HepG2 (cell line): ENCODE measurements around the gene ATOH8. TPM values are rescaled to one million over a fixed set of nuclear protein-coding genes. Genes with fewer than 3 reads are reported as not detected.

Experiments used
- ATAC-seq: fragments of 200-7000 bp; cut with Tn5 transposase; 3 replicates; pipeline ENCODE4 v1.9.1; 2020; ENCODE audit warnings: mild to moderate bottlenecking, moderate library complexity
- BruUV-seq: library from RNA; stranded (reverse); fragments of 400-500 nt; replicated peaks from 2 replicates; lab custom pipeline; 2021; lab: Mats Ljungman, UMichigan
- CTCF ChIA-PET: fragments of 300-600 bp; formaldehyde crosslinking; extraction: SDS; loops from one replicate; lab custom pipeline; 2021; ENCODE audit warnings: low total read pairs, inconsistent platforms, low intra/inter-chr PET ratio; lab: Yijun Ruan, JAX
- POLR2A ChIA-PET: fragments of 350-600 bp; sonication (Branson Sonifier 250); formaldehyde crosslinking; loops from one replicate; lab custom pipeline; 2020; ENCODE audit warnings: antibody characterized with exemption, inconsistent platforms; lab: Yijun Ruan, JAX
- DNase-seq: peaks from one replicate; pipeline ENCODE4 v3.0.0-alpha.2; 2015; ENCODE audit warnings: low spot score
- FAIRE-seq: peaks from 3 replicates; lab custom pipeline; 2011; peaks lifted over from hg19 to GRCh38; lab: Jason Lieb, UNC
- H2AFZ ChIP-seq: one replicate; pipeline ENCODE4 v1.6.1; 2011; ENCODE audit warnings: low read length, inconsistent platforms
- H3K27ac ChIP-seq: fragments of 300-600 bp; 3 replicates; pipeline ENCODE4 v1.8.0; 2011; ENCODE audit warnings: mixed run types, mild to moderate bottlenecking, mixed read lengths, low read length, inconsistent platforms; ENCODE audit not compliant: insufficient read depth; ENCODE audit errors: extremely low read length
- H3K27me3 ChIP-seq, 2 experiments: fragments of 200-600 bp in 1 of 2; 2 replicates in 1 of 2; 3 replicates in 1 of 2; pipeline versions ENCODE4 v1.6.0 to v1.8.0; 2011; ENCODE audit warnings: low read length in 2 of 2, mild to moderate bottlenecking in 2 of 2, moderate library complexity in 2 of 2, inconsistent platforms in 1 of 2; ENCODE audit not compliant: insufficient read depth in 2 of 2, control insufficient read depth in 1 of 2
- H3K36me3 ChIP-seq, 2 experiments: fragments of 200-600 bp in 1 of 2; replicated peaks in 1 of 2; 2 replicates in 1 of 2; 3 replicates in 1 of 2; pipeline versions ENCODE4 v1.5.1 to v1.8.0; 2011; ENCODE audit warnings: low read length in 2 of 2, inconsistent platforms in 1 of 2; ENCODE audit not compliant: insufficient read depth in 2 of 2, control insufficient read depth in 1 of 2
- H3K4me1 ChIP-seq: 2 replicates; pipeline ENCODE4 v1.5.1; 2012; ENCODE audit warnings: low read length, inconsistent platforms; ENCODE audit not compliant: insufficient read depth
- H3K4me2 ChIP-seq: 2 replicates; pipeline ENCODE4 v1.6.0; 2011; ENCODE audit warnings: low read depth, low read length, inconsistent platforms
- H3K4me3 ChIP-seq, 3 experiments: fragments of 200-600 bp in 1 of 3; sonication (generic), shearing (Covaris generic) in 1 of 3; replicated peaks in 1 of 3; 2 replicates each; pipeline ENCODE4 v1.5.1; 2011 to 2016; ENCODE audit warnings: low read length in 3 of 3, inconsistent platforms in 2 of 3, low read depth in 2 of 3, mild to moderate bottlenecking in 2 of 3, control low read depth in 1 of 3, mixed read lengths in 1 of 3; ENCODE audit not compliant: insufficient read depth in 1 of 3
- H3K79me2 ChIP-seq: one replicate; pipeline ENCODE4 v1.6.1; 2011; ENCODE audit warnings: low read length, inconsistent platforms; ENCODE audit not compliant: insufficient read depth
- H3K9ac ChIP-seq: 2 replicates; pipeline ENCODE4 v1.6.0; 2011; ENCODE audit warnings: mild to moderate bottlenecking, low read depth, low read length, inconsistent platforms; ENCODE audit not compliant: insufficient read depth
- H3K9me3 ChIP-seq: 2 replicates; pipeline ENCODE4 v1.5.1; 2012; ENCODE audit warnings: mild to moderate bottlenecking, low read length
- H4K20me1 ChIP-seq: 2 replicates; pipeline ENCODE4 v1.6.0; 2011; ENCODE audit warnings: inconsistent platforms, mild to moderate bottlenecking, low read length, moderate library complexity; ENCODE audit not compliant: insufficient read depth
- HIVEP1 ChIP-seq: sonication (generic); formaldehyde crosslinking; IDR thresholded peaks from 2 replicates; pipeline ENCODE4 v1.4.0; 2020; ENCODE audit warnings: mild to moderate bottlenecking, missing genetic modification reagents
- ZNF496 ChIP-seq: sonication (generic); formaldehyde crosslinking; IDR thresholded peaks from 2 replicates; pipeline ENCODE4 v1.8.1; 2023; ENCODE audit warnings: mild to moderate bottlenecking, moderate library complexity, missing genetic modification reagents; ENCODE audit not compliant: insufficient replicate concordance
- WGBS: methylation state at CpG from one replicate; pipeline ENCODE4 v1.1.6; 2017; ENCODE audit warnings: low lambda C conversion rate; 5-methylcytosine and 5-hydroxymethylcytosine counted together
- in situ Hi-C: cut with HindIII; loops from 2 replicates; pipeline ENCODE4 v1.10.0; 2017; ENCODE audit warnings: low pct_unique_long_range_greater_than_20kb; ENCODE audit not compliant: extremely low pct_ligation_motif_present
- intact Hi-C: fragments of 100-400 bp; cut with micrococcal nuclease; formaldehyde crosslinking; loops from one replicate; pipeline ENCODE4 v1.10.0; 2022; ENCODE audit not compliant: unreplicated experiment
- polyA plus RNA-seq, 8 experiments: library from polyadenylated mRNA; depleted of rRNA in 3 of 8; stranded (reverse) in 7 of 8; unstranded in 1 of 8; fragments of >200 nt; fragmentation: Illumina TruSeq in 4 of 8; extraction: Trizol in 4 of 8; gene quantifications; 2 replicates each; pipeline versions ENCODE4 v1.2.1 to v1.2.3, GENCODE V29; 2011 to 2016; ENCODE audit warnings: low read depth in 4 of 8, missing spikeins in 1 of 8, mixed read lengths in 1 of 8; ENCODE audit not compliant: insufficient read depth in 1 of 8
- total RNA-seq, 5 experiments: library from RNA; depleted of rRNA; stranded (reverse); fragments of >200 nt; fragmentation: Illumina TruSeq; extraction: Trizol; gene quantifications; 2 replicates each; pipeline ENCODE4 v1.2.3, GENCODE V29; 2016; ENCODE audit warnings: low read depth in 1 of 5
- TF ChIP-seq, protein P1 (sequence below): sonication (generic); formaldehyde crosslinking; IDR thresholded peaks from 2 replicates; pipeline ENCODE4 v1.4.0; 2020; ENCODE audit warnings: missing genetic modification reagents, mild to moderate bottlenecking, borderline replicate concordance
- TF ChIP-seq, protein P2 (sequence below): sonication (generic); formaldehyde crosslinking; IDR thresholded peaks from 2 replicates; pipeline ENCODE4 v1.4.0; 2020; ENCODE audit warnings: missing genetic modification reagents

ATOH8 gene
- total and polyA plus RNA-seq, 2 of the 13 experiments (the other 11 are each of a cell fraction or from before 2014, with no cell fraction given), result 0.13 to 0.61 TPM

DNA sequence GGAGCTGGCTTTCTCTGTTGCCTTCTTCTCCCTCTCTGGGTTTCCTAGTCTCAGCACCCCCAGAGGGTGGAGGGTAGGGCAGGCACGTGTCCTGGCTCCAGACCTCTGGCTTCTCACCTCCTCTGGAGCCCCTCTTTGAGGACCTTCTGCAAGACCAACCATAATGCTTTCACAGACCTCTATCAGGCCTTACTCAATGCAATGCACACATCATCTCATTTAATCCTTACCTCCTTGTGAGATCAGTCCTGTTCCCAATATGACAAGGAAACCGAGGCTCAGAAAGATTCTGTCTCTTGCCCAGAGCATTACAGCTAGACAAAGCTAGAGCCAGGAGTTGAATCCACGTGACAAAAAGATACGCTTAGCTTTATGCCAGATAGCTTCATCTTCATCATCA lies 8.2 kb downstream of the ATOH8 start (continued):
- TF ChIP-seq, protein P1, sequence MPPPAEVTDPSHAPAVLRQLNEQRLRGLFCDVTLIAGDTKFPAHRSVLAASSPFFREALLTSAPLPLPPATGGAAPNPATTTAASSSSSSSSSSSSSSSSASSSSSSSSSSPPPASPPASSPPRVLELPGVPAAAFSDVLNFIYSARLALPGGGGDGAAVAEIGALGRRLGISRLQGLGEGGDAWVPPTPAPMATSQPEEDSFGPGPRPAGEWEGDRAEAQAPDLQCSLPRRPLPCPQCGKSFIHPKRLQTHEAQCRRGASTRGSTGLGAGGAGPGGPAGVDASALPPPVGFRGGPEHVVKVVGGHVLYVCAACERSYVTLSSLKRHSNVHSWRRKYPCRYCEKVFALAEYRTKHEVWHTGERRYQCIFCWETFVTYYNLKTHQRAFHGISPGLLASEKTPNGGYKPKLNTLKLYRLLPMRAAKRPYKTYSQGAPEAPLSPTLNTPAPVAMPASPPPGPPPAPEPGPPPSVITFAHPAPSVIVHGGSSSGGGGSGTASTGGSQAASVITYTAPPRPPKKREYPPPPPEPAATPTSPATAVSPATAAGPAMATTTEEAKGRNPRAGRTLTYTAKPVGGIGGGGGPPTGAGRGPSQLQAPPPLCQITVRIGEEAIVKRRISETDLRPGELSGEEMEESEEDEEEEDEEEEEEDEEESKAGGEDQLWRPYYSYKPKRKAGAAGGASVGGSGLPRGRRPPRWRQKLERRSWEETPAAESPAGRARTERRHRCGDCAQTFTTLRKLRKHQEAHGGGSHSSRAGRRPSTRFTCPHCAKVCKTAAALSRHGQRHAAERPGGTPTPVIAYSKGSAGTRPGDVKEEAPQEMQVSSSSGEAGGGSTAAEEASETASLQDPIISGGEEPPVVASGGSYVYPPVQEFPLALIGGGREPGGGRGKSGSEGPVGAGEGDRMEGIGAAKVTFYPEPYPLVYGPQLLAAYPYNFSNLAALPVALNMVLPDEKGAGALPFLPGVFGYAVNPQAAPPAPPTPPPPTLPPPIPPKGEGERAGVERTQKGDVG, result no peak
- TF ChIP-seq ZNF496 (CRISPR knock-in tag) (no peak), HIVEP1 (CRISPR knock-in tag) (no peak)

DNA sequence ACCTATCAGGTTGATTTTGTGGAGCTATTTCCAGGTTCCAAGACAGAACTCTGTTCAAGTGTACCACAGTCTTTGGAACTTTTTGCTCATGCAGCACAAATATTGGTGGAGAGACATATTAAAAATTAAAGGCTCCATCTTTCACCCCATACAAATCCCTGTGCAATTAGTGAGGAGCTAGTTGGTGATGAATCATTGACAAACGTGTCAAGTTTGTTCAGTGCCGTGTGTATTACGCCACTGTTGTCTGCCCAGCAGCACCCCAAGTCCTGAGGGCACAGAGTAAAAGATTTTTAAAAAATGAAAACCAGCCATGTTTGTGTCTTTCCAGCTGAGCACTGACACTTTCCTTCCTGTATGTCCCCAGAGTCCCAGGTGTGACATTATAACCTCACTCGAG lies 9.3 kb downstream of the ATOH8 start:
- H3K4me2 ChIP-seq, result no peak overlapping the region
- no peak overlapping the region for H3K4me3 ChIP-seq
- DNase-seq (no peak), ATAC-seq (no peak)
- peaks cover 63% of the 10 kb centered on the region for H3K4me1 ChIP-seq
- H3K9me3 ChIP-seq, result no peaks in the 10 kb centered on the region
- BruUV-seq, result no TSS peak
- in situ Hi-C loops, result no loop called here
- H3K79me2 ChIP-seq, result no peaks in the 10 kb centered on the region
- H3K27ac ChIP-seq, result no peak overlapping the region
- intact Hi-C loops, result no loop called here
- POLR2A ChIA-PET, result interaction anchor here (1.2 kb wide), 1 partner anchor 20 kb away, joined by 4 read pairs; no protein-coding TSS in a partner anchor
- H4K20me1 ChIP-seq, result no peaks in the 10 kb centered on the region
- no peaks in the 10 kb centered on the region for H3K36me3 ChIP-seq
- 40% methylated on average over 4 of the region's 4 CpGs for WGBS
- TF ChIP-seq, protein P2, sequence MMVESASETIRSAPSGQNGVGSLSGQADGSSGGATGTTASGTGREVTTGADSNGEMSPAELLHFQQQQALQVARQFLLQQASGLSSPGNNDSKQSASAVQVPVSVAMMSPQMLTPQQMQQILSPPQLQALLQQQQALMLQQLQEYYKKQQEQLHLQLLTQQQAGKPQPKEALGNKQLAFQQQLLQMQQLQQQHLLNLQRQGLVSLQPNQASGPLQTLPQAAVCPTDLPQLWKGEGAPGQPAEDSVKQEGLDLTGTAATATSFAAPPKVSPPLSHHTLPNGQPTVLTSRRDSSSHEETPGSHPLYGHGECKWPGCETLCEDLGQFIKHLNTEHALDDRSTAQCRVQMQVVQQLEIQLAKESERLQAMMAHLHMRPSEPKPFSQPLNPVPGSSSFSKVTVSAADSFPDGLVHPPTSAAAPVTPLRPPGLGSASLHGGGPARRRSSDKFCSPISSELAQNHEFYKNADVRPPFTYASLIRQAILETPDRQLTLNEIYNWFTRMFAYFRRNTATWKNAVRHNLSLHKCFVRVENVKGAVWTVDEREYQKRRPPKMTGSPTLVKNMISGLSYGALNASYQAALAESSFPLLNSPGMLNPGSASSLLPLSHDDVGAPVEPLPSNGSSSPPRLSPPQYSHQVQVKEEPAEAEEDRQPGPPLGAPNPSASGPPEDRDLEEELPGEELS, result no peak
- TF ChIP-seq, all 625 proteins: peak for 0
- H3K27me3 ChIP-seq, result no peaks in the 10 kb centered on the region
- no peak for FAIRE-seq
- CTCF ChIA-PET, result no interaction called here
- H2AFZ ChIP-seq, result no peak overlapping the region
- no peak overlapping the region for H3K9ac ChIP-seq
